Aorta (tissue), 5 donors: ENCODE measurements around the gene RRAS. TPM values are rescaled to one million over a fixed set of nuclear protein-coding genes. Genes with fewer than 3 reads are reported as not detected.

Experiments used
- ATAC-seq: fragments of 200-7000 bp; cut with Tn5 transposase; one replicate; pipeline ENCODE4 v1.9.1; 2022; ENCODE audit warnings: moderate library complexity; ENCODE audit not compliant: low FRiP score
- DNase-seq, 2 donors: peaks; one replicate each; pipeline ENCODE4 v3.0.0-alpha.2; 2020
- H3K27ac ChIP-seq, 2 donors: one replicate each; pipeline ENCODE4 v1.5.1; 2013; ENCODE audit warnings: low read length in 2 of 2, mild to moderate bottlenecking in 2 of 2, moderate library complexity in 2 of 2, control low read depth in 1 of 2, inconsistent platforms in 1 of 2, low read depth in 1 of 2
- H3K27me3 ChIP-seq, 2 donors: one replicate each; pipeline ENCODE4 v1.6.1; 2013; ENCODE audit warnings: control low read depth in 1 of 2, low read length in 1 of 2, mild to moderate bottlenecking in 1 of 2, moderate library complexity in 1 of 2; ENCODE audit not compliant: insufficient read depth in 2 of 2, control insufficient read depth in 1 of 2
- H3K36me3 ChIP-seq, 2 donors: one replicate each; pipeline ENCODE4 v1.6.1; 2013; ENCODE audit warnings: control low read depth in 1 of 2, low read length in 1 of 2, mild to moderate bottlenecking in 1 of 2; ENCODE audit not compliant: insufficient read depth in 2 of 2, control insufficient read depth in 1 of 2
- H3K4me1 ChIP-seq, 2 donors: one replicate each; pipeline ENCODE4 v1.6.1; 2013; ENCODE audit warnings: low read length in 2 of 2, control low read depth in 1 of 2, mild to moderate bottlenecking in 1 of 2, moderate library complexity in 1 of 2; ENCODE audit not compliant: insufficient read depth in 2 of 2, control insufficient read depth in 1 of 2
- H3K4me3 ChIP-seq, 2 donors: one replicate each; pipeline ENCODE4 v1.5.1; 2013; ENCODE audit warnings: low read length in 2 of 2, control low read depth in 1 of 2, mild to moderate bottlenecking in 1 of 2
- H3K9me3 ChIP-seq: one replicate; pipeline ENCODE4 v1.6.1; 2013; ENCODE audit warnings: mild to moderate bottlenecking, low read length; ENCODE audit not compliant: control insufficient read depth
- WGBS, 2 donors: extraction: QIAGEN DNeasy Blood & Tissue Kit; methylation state at CpG; one replicate each; pipeline ENCODE4 v1.1.7; 2013; 5-methylcytosine and 5-hydroxymethylcytosine counted together
- intact Hi-C, 2 donors: fragments of 100-400 bp; cut with DNase I; formaldehyde crosslinking; loops; one replicate each; pipeline versions ENCODE4 v1.14.2 to v1.15.0; 2022
- polyA plus RNA-seq, 2 donors: library from polyadenylated mRNA; stranded (reverse); fragments of 200-250 nt; gene quantifications; one replicate each; pipeline ENCODE4 v1.2.3, GENCODE V29; 2013
- total RNA-seq, 2 donors: library from RNA; stranded (reverse); fragmentation: NEBNext Ultra II Directional; extraction: Animal tissue kit (Norgen Biotek cat#: 25700); gene quantifications; one replicate each; pipeline ENCODE4 v1.2.1, GENCODE V29; 2021
- donor health status: healthy with polysubstance abuse.
- donor health status: Bipolar disorder and iron deficiency.
- donor health status: DM: no; HTN: no; CAD: no.
- donor health status: DM: no; HTN: no; CAD: no.
- donor health status: DM: yes; HTN: yes; CAD: no.

RRAS gene
- total and polyA plus RNA-seq, 4 donors, result 139 to 407 (median 243) TPM

DNA sequence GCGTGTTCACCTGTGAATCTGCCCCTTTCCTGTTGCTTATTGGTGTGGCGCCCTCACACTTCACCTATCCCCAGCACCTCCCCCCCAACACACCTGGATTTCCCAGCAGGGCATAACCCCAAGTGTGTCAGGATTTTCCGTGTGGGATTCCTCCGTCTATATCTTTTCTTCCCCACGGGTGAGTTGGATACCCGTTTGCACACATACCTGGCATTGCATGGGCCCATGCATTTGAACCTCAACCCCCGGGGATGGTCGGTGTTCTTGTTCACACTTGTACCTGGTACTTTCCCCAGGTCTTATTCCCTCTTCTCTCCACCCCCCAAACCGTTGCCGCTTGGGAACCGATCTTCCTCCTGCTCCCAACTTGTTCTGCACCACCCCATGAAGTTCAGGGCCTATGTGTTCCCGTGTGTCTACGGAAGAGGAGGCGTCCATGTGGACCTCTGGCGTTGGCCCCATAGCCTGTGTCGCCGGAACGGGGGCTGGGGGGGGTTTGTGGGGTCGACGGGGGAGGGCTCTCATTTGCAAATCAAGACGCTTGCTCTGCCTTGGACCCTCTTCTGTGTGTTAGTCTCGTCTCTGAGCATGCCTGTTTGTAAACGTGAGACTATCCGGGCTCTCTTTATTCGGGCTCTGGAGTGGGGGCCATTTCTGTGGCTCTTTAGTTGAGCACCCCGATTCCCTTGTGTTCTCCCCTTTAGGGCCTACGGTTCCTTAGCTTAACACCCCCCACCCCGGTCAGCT, 47.3 kb downstream of the RRAS start:
- ATAC-seq (no peak), DNase-seq (no peak)
- WGBS, 2 donors, result 3% methylated on average over 28 of the region's 28 CpGs
- Histone ChIP-seq H3K27ac (peak overlapping the region in 1 of 2 donors; percentile 56), H3K4me1 (no peaks in the 10 kb centered on the region), H3K4me3 (peak overlapping the region in 1 of 2 donors; percentile 99), H3K36me3 (peaks cover 5 to 7% of the 10 kb centered on the region in 2 donors), H3K9me3 (no peaks in the 10 kb centered on the region), H3K27me3 (no peaks in the 10 kb centered on the region)
- intact Hi-C loops, result loop anchor here in 1 of 2 donors (2.0 to 5.0 kb wide), 2 partner anchors 46 to 75 kb away; partner anchors contain the start of genes BCL2L12 and IRF3

DNA sequence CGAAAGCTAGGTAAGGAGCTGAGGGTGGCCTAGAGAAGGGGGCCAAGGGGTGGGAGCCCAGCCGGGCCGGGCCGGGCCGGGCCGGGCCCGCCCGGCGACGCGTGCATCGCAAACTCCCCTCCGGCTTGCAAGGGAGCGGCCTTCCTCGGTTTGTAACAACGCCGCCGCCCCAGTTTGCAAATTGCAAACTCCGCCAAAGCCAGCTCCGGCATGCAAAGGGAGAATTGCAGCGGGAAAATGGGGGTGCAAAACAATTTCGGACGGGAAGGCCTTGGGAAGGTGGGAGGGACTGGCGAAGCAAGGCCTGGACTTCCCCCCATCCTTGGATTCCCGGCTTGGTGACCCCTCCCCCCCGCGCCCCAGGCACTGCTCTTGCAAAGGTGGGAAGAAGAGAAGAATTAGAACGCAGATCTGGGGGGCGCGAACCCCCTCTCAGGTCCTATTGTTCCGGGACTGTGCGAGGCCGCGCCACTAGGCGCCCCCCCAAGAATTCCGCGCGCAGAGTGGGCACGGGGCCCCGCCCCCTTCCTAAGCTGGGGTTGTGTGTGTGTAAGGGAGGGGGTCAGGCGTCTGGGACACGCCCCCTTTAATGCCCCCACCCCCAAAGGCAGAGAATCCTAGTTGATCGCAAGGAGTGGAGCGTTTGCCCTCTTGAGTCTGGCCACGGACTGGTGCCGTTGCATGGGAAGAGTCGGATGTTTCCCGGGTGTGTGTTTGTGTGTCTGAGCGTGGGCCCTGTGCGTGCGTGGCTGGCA, 48.0 kb downstream of the RRAS start:
- ATAC-seq, result no peak
- no peaks in the 10 kb centered on the region for H3K4me1 ChIP-seq
- peaks cover 4 to 5% of the 10 kb centered on the region in 2 donors for H3K36me3 ChIP-seq
- 0% methylated on average over 48 to 51 of the region's 51 CpGs for WGBS, 2 donors
- intact Hi-C loops, result loop anchor here (2.0 to 5.0 kb wide), 3 partner anchors 47 to 75 kb away; partner anchors contain the start of genes BCL2L12 (in 2 of the 2) and IRF3 (in 2 of the 2)
- DNase-seq, result peak in 1 of 2 donors; percentile 81
- peak overlapping the region; percentile 93 to 99 for H3K4me3 ChIP-seq
- H3K27me3 ChIP-seq, result no peaks in the 10 kb centered on the region
- no peaks in the 10 kb centered on the region for H3K9me3 ChIP-seq
- peak overlapping the region in 1 of 2 donors; percentile 56 for H3K27ac ChIP-seq

DNA sequence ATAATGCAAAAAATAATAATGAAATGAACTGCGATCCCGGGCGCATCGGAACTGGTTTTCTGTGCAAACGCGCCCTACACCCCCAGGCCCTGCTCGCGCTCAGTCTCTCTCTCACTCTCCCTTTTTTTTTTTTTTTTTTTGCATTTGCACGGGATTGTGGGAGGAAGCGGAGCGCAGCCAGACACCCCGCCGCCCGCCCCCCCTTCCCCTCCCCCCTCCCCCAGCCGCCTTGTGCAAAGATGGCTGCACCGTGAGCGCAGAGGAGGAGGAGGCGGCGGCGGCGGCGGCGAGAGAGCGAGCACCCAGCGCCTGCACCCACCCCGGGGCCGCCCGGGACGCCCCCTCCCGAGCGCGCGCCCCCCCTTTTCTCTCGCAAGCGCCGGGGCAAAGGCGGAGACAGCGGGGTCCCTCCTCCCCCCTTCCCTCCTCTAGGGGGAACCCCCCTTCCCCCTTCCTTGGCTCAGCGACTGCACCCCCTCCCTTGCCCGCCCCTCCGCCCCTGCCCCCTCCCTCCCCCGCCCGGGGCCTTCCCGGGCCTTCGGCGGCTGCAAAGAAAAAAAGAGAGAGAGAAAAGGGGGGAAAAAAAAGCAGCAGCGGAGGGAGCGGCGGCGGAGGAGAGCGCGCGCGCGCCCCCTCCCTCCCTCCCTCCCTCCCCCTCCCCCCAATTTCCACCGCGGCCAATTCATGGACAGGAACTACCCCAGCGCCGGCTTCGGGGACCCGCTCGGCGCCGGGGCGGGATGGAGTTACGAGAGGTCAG, 48.8 kb downstream of the RRAS start, which contains the start of gene PRR12:
PRR12 (plus strand) TSS at position 212 of the 760 bp plus-strand sequence; CDS start at position 685, 473 bp downstream.
- Histone ChIP-seq H3K4me1 (no peaks in the 10 kb centered on the region), H3K4me3 (peak within 1 kb of the TSS; percentile 93 to 99), H3K27ac (peak within 1 kb of the TSS in 1 of 2 donors; percentile 56), H3K9me3 (no peaks in the 10 kb centered on the region), H3K36me3 (peaks cover 4 to 5% of the 10 kb centered on the region in 2 donors), H3K27me3 (no peaks in the 10 kb centered on the region)
- DNase-seq (peak; percentile 78 to 84), ATAC-seq (peak; percentile 80)
- WGBS, 2 donors, result 1 to 3% methylated on average over 19 to 65 of the region's 66 CpGs
- intact Hi-C loops, result loop anchor here (2.0 to 5.0 kb wide), 2 partner anchors 74 to 76 kb away; partner anchors contain the start of genes BCL2L12 (in 2 of the 2) and IRF3 (in 2 of the 2)

DNA sequence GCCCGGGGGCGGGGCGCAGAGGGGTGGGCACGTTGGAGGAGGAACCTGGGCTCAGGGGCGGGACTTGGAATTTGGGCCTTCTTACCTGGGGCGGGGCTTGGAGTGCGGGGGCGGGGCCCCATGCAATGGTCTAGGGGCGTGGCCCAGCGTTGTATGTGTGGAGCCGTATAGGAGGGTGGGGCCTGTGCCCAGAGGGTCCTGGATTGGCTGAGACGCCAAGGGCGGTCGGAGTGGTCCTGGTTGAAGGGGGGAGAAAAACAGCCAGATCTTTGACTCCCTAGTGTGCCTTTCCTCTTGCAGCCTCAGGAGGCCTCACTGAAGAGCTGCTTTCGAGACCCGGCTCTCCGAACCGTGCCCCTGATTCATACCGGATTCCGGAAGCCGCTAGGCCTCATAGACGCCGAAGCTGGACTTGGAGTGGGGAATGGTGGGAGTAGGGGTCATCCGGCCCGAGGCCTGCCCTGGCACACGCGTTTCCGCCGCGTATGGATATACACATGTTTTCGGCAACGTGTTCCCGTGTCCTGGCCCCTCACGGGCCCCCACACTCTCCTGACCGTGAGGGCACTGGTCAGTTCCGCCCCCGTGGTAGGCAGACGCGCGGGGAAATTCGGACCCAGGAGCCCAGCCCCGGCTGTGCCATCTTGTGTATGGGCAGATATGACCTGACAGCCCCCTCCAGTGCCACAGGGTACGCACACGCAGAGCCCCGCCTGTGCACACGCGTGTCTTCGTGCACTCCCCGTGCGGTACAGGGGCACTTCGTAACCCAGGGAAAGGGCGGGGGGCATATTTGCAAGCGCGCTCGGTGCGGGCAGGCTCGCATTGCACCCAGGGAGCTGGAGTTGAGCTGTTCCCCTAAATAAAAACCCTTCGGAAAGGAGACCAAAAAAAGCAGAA, 49.6 kb downstream of the RRAS start:
- Histone ChIP-seq H3K36me3 (peaks cover 4 to 5% of the 10 kb centered on the region in 2 donors), H3K9me3 (no peaks in the 10 kb centered on the region), H3K27ac (peak overlapping the region in 1 of 2 donors; percentile 24), H3K4me1 (no peaks in the 10 kb centered on the region), H3K4me3 (peak overlapping the region; percentile 46 to 93), H3K27me3 (no peaks in the 10 kb centered on the region)
- whole genome bisulfite sequencing, 2 donors, result 0% methylated on average over 54 to 58 of the region's 58 CpGs
- intact Hi-C loops, result loop anchor here (2.0 to 5.0 kb wide), 2 partner anchors 74 to 77 kb away; partner anchors contain the start of genes BCL2L12 (in 2 of the 2) and IRF3 (in 2 of the 2)
- DNase-seq, result peak; percentile 97 to 98
- ATAC-seq, result peak; percentile 86

DNA sequence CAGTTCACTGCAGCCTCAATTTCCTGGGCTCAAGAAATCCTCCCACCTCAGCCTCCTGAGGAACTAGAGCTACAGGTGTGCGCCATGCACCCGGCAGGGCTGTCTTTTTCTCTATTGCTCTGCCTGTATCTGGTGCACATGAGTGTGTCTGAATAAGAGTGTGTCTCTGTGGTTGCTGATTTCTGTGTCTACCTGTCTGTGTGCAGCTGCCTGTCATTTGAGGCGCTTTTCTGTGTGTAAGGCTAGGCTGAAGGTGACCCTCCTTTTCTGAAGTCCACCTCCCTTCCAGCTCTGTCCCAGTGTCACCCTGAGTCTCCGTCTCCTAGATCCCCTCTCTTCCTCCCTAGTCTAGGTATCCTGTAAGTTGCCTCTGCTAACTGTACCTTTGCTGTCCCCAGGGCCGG, 50.4 kb downstream of the RRAS start:
- H3K36me3 ChIP-seq, result peaks cover 2% of the 10 kb centered on the region in 2 donors
- H3K27me3 ChIP-seq, result no peaks in the 10 kb centered on the region
- H3K4me3 ChIP-seq, result no peak overlapping the region
- H3K4me1 ChIP-seq, result no peaks in the 10 kb centered on the region
- ATAC-seq, result no peak
- no peak for DNase-seq
- peak overlapping the region in 1 of 2 donors; percentile 42 for H3K27ac ChIP-seq
- no peaks in the 10 kb centered on the region for H3K9me3 ChIP-seq
- intact Hi-C loops, result no loop called here
- 60 to 61% methylated on average over 5 of the region's 5 CpGs for WGBS, 2 donors

DNA sequence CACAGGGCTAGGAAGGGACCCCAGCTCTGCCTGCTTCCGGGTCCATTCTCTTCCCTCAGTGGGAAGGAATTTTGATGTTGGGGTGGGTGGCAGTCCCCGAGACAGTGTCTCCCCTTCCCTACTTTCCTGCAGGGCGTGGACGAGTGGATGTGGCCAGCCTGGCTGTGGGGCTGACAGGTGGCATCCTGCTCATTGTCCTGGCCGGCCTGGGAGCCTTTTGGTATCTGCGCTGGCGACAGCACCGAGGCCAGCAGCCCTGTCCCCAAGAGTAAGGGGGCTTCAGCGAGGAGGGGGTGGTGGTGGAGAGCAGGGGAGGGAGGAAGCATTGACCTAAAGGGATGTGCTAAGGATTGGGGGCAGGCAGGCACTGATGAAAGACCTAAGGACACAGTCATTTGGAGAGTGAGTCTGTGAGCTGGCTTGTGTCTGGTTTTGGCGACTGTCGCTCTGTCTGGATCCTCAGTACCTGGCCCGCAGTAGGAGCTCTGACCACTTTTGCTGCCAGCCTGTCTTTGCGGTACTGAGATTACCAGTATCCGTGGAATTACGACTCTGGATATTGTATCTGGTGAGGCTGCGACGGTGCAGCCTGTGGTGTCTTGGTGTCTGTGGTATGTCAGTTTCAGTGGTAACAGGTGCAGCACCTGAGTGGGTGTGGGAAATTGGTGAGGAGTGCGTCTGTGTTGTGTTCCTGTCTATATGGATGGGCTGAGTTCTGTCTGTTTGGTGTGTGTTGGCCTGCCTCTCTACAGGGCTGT, 51.4 kb downstream of the RRAS start:
- Histone ChIP-seq H3K27ac (no peak overlapping the region), H3K27me3 (no peaks in the 10 kb centered on the region), H3K36me3 (no peaks in the 10 kb centered on the region), H3K4me3 (no peak overlapping the region), H3K9me3 (no peaks in the 10 kb centered on the region), H3K4me1 (no peaks in the 10 kb centered on the region)
- intact Hi-C loops, result no loop called here
- WGBS, 2 donors, result 76 to 78% methylated on average over 17 to 18 of the region's 18 CpGs
- DNase-seq (no peak), ATAC-seq (no peak)

DNA sequence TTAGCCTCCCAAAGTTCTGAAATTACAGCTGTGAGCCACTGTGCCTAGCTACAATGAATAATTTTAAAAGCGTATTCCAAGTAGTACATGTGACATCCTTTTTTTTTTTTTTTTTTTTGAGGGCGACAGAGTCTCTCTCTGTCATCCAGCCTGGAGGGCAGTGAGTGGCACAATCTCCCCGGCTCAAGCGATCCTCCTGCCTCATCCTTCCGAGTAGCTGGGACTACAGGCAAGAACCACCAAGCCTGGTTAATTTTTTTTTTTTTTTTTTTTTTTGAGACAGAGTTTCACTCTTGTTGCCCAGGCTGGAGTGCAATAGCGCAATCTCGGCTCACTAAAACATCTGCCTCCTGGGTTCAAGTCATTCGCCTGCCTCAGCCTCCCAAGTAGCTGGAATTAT, 52.7 kb downstream of the RRAS start:
- intact Hi-C loops, result no loop called here
- H3K9me3 ChIP-seq, result no peaks in the 10 kb centered on the region

More for the DNA sequence above, 52.7 kb downstream of the RRAS start:
- H3K4me3 ChIP-seq, result no peak overlapping the region
- DNase-seq (no peak), ATAC-seq (no peak)
- no peaks in the 10 kb centered on the region for H3K4me1 ChIP-seq
- H3K36me3 ChIP-seq, result no peaks in the 10 kb centered on the region
- no peaks in the 10 kb centered on the region for H3K27me3 ChIP-seq
- 73 to 84% methylated on average over 8 of the region's 8 CpGs for WGBS, 2 donors
- H3K27ac ChIP-seq, result no peak overlapping the region
